SK-N-SH (cell line): ENCODE data around the gene PRRC2A. TPM values are rescaled to one million over a fixed set of nuclear protein-coding genes. Genes with fewer than 3 reads are reported as not detected.

Experiments
- CTCF ChIA-PET: fragments of 300-600, 350-600 bp; formaldehyde crosslinking; extraction: SDS; loops from one replicate; lab custom pipeline; 2021; lab: Yijun Ruan, JAX
- POLR2A ChIA-PET: fragments of 350-600 bp; sonication (Branson Sonifier 250); formaldehyde crosslinking; extraction: SDS; loops from one replicate; lab custom pipeline; 2020; ENCODE audit warnings: antibody characterized with exemption, inconsistent platforms; lab: Yijun Ruan, JAX
- DNase-seq: peaks from one replicate; pipeline ENCODE4 v3.0.0; 2012
- H2AFZ ChIP-seq: fragments of 200-600 bp; sonication (generic); 2 replicates; pipeline ENCODE4 v1.8.1; 2016; ENCODE audit warnings: antibody characterized with exemption, mild to moderate bottlenecking, low read depth
- H3F3A ChIP-seq: fragments of 200-600 bp; sonication (generic); replicated peaks from 2 replicates; pipeline ENCODE3; 2016; ENCODE audit warnings: antibody characterized with exemption, mild to moderate bottlenecking; ENCODE audit not compliant: insufficient read depth
- H3K27ac ChIP-seq, 2 experiments: fragments of 200-500 bp in 1 of 2; fragments of 200-600 bp in 1 of 2; sonication (Bioruptor generic) in 1 of 2; sonication (generic), shearing (Covaris generic) in 1 of 2; 2 replicates each; pipeline versions ENCODE4 v1.5.1 to v1.6.1; 2014 to 2016; ENCODE audit warnings: low read depth in 2 of 2, inconsistent platforms in 1 of 2, low read length in 1 of 2, mild to moderate bottlenecking in 1 of 2, mixed read lengths in 1 of 2
- H3K27me3 ChIP-seq: fragments of 200-600 bp; sonication (generic), shearing (Covaris generic); 2 replicates; pipeline ENCODE4 v1.6.1; 2016; ENCODE audit warnings: mixed run types; ENCODE audit not compliant: insufficient read depth
- H3K36me3 ChIP-seq, 2 experiments: fragments of 200-500 bp in 1 of 2; fragments of 200-600 bp in 1 of 2; sonication (Bioruptor generic) in 1 of 2; sonication (generic) in 1 of 2; replicated peaks in 1 of 2; 2 replicates each; pipeline versions ENCODE3 to v1.5.1; 2014 to 2016; ENCODE audit warnings: low read length in 1 of 2, mild to moderate bottlenecking in 1 of 2; ENCODE audit not compliant: insufficient read depth in 2 of 2, control insufficient read depth in 1 of 2
- H3K4me1 ChIP-seq, 2 experiments: fragments of 200-500 bp in 1 of 2; fragments of 200-600 bp in 1 of 2; sonication (Bioruptor generic) in 1 of 2; sonication (generic), shearing (Covaris generic) in 1 of 2; 2 replicates each; pipeline versions ENCODE4 v1.5.1 to v1.6.1; 2014 to 2016; ENCODE audit warnings: low read depth in 1 of 2, low read length in 1 of 2, mixed run types in 1 of 2; ENCODE audit not compliant: insufficient read depth in 2 of 2, control insufficient read depth in 1 of 2
- H3K4me2 ChIP-seq: fragments of 200-600 bp; sonication (generic), shearing (Covaris generic); 2 replicates; pipeline ENCODE4 v1.6.1; 2017; ENCODE audit warnings: mixed run types
- H3K4me3 ChIP-seq, 2 experiments: fragments of 200-500 bp in 1 of 2; fragments of 200-600 bp in 1 of 2; sonication (Bioruptor generic) in 1 of 2; sonication (generic), shearing (Covaris generic) in 1 of 2; 2 replicates each; pipeline versions ENCODE4 v1.5.1 to v1.8.1; 2014 to 2016; ENCODE audit warnings: low read depth in 2 of 2, inconsistent platforms in 1 of 2, low read length in 1 of 2, mild to moderate bottlenecking in 1 of 2, mixed read lengths in 1 of 2, moderate library complexity in 1 of 2
- H3K79me2 ChIP-seq: fragments of 200-600 bp; sonication (generic); 2 replicates; pipeline ENCODE4 v1.8.1; 2017; ENCODE audit warnings: mild to moderate bottlenecking; ENCODE audit not compliant: insufficient read depth
- H3K9ac ChIP-seq: fragments of 200-600 bp; sonication (generic); 2 replicates; pipeline ENCODE4 v1.6.1; 2017; ENCODE audit warnings: mixed run types
- H3K9me2 ChIP-seq: fragments of 200-600 bp; sonication (generic); 2 replicates; pipeline ENCODE4 v1.6.1; 2017; ENCODE audit warnings: mixed run types
- H3K9me3 ChIP-seq: fragments of 200-600 bp; sonication (generic); 2 replicates; pipeline ENCODE4 v1.6.1; 2017; ENCODE audit warnings: mixed run types, mild to moderate bottlenecking, moderate library complexity
- H4K20me1 ChIP-seq: fragments of 200-600 bp; sonication (generic); 2 replicates; pipeline ENCODE4 v1.6.1; 2017; ENCODE audit warnings: mild to moderate bottlenecking, mixed run types; ENCODE audit not compliant: insufficient read depth
- EP300 ChIP-seq, 2 experiments: IDR thresholded peaks; 2 replicates each; pipeline versions ENCODE4 v1.4.0 to v1.6.1; 2012; ENCODE audit warnings: borderline replicate concordance in 1 of 2, low read depth in 1 of 2, low read length in 1 of 2
- EZH2phosphoT487 ChIP-seq: fragments of 200-600 bp; sonication (generic); IDR thresholded peaks from 2 replicates; pipeline ENCODE4 v1.6.1; 2017; ENCODE audit warnings: low read depth, mixed run types, mild to moderate bottlenecking, antibody characterized with exemption, moderate library complexity, borderline replicate concordance
- FOSL2 ChIP-seq: IDR thresholded peaks from 2 replicates; pipeline ENCODE4 v1.4.0; 2012; ENCODE audit warnings: low read depth, mild to moderate bottlenecking, moderate library complexity, borderline replicate concordance
- FOXJ3 ChIP-seq: sonication (generic); formaldehyde crosslinking; IDR thresholded peaks from 2 replicates; pipeline ENCODE4 v1.5.1; 2020; ENCODE audit warnings: mild to moderate bottlenecking, missing genetic modification reagents
- FOXM1 ChIP-seq: IDR thresholded peaks from 2 replicates; pipeline ENCODE4 v1.4.0; 2012; ENCODE audit warnings: low read depth, mild to moderate bottlenecking
- JUND ChIP-seq: IDR thresholded peaks from 2 replicates; pipeline ENCODE4 v1.4.0; 2012
- MEF2A ChIP-seq: IDR thresholded peaks from 2 replicates; pipeline ENCODE4 v1.4.0; 2012; ENCODE audit warnings: low read depth, borderline replicate concordance
- MXI1 ChIP-seq: IDR thresholded peaks from 2 replicates; pipeline ENCODE4 v1.6.1; 2012; ENCODE audit warnings: mild to moderate bottlenecking, low read depth, low read length, improper control_type of control experiment
- NFIC ChIP-seq: IDR thresholded peaks from 2 replicates; pipeline ENCODE4 v1.4.0; 2012; ENCODE audit warnings: borderline replicate concordance
- NRF1 ChIP-seq: IDR thresholded peaks from 2 replicates; pipeline ENCODE4 v1.6.1; 2012; ENCODE audit warnings: low read depth, mild to moderate bottlenecking, low read length
- RAD21 ChIP-seq: IDR thresholded peaks from 2 replicates; pipeline ENCODE4 v1.6.1; 2012; ENCODE audit warnings: mild to moderate bottlenecking, low read length
- SMC3 ChIP-seq: IDR thresholded peaks from 2 replicates; pipeline ENCODE4 v1.6.1; 2012; ENCODE audit warnings: low read depth, low read length, improper control_type of control experiment
- YY1 ChIP-seq: IDR thresholded peaks from 2 replicates; pipeline ENCODE4 v1.4.0; 2012; ENCODE audit warnings: low read depth, mild to moderate bottlenecking
- WGBS: methylation state at CpG from one replicate; pipeline ENCODE4 v1.1.6; 2017; ENCODE audit warnings: low lambda C conversion rate; 5-methylcytosine and 5-hydroxymethylcytosine counted together
- polyA plus RNA-seq, 3 experiments: library from polyadenylated mRNA; depleted of rRNA; stranded (reverse); fragments of >200 nt; gene quantifications; 2 replicates each; pipeline ENCODE4 v1.2.3, GENCODE V29; 2012
- TF ChIP-seq, protein P1 (sequence below): IDR thresholded peaks from 2 replicates; pipeline ENCODE4 v1.6.1; 2012; ENCODE audit warnings: mild to moderate bottlenecking, low read depth, low read length, moderate library complexity
- TF ChIP-seq, protein P2 (sequence below): IDR thresholded peaks from 2 replicates; pipeline ENCODE4 v1.4.0; 2012; ENCODE audit warnings: low read depth, borderline replicate concordance
- TF ChIP-seq, protein P3 (sequence below): IDR thresholded peaks from 2 replicates; pipeline ENCODE4 v1.4.0; 2012; ENCODE audit warnings: low read depth
- TF ChIP-seq, protein P4 (sequence below): fragments of 200-600 bp; sonication (generic); IDR thresholded peaks from 2 replicates; pipeline ENCODE4 v1.6.1; 2017; ENCODE audit warnings: antibody characterized with exemption, mild to moderate bottlenecking, moderate library complexity
- TF ChIP-seq, protein P5 (sequence below): IDR thresholded peaks from 2 replicates; pipeline ENCODE4 v1.4.0; 2012; ENCODE audit warnings: low read depth, borderline replicate concordance

The PRRC2A gene
- polyA plus RNA-seq, 1 of the 3 experiments (the other 2 are of a cell fraction): 76.1 TPM

DNA sequence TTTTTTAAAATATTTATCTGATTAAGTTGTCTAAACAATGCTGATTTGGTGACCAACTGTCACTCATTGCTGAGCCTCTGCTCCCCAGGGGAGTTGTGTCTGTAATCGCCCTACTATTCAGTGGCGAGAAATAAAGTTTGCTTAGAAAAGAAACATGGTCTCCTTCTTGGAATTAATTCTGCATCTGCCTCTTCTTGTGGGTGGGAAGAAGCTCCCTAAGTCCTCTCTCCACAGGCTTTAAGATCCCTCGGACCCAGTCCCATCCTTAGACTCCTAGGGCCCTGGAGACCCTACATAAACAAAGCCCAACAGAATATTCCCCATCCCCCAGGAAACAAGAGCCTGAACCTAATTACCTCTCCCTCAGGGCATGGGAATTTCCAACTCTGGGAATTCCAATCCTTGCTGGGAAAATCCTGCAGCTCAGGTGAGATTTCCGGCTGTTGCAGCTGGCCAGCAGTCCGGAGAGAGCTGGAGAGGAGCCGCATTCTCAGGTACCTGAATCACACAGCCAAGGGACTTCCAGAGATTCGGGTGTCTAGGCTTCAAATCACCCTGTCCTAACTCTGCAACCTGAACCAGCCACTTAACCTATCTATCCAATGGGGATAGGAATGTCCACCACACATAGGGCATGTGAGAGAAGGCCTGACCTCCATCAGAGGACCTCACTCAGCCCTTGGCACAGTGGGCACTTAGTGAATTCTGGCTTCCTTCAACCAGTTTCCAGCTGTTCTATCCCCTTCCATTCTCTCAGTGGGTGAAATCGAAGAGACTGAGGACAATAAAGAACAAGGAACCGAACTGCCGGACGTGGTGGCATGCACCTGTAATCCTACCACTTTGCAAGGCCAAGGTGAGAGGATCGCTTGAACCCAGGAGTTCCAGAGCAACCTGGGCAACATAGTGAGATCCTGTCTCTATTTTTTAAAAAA, 42.1 kb upstream of the PRRC2A start:
- Histone ChIP-seq H3K79me2 (no peaks in the 10 kb centered on the region), H3K4me1 (peaks cover 0 to 11% of the 10 kb centered on the region in 2 experiments; a peak in 1 of 4 replicates), H4K20me1 (no peaks in the 10 kb centered on the region), H3K27me3 (no peaks in the 10 kb centered on the region), H2AFZ (no peak overlapping the region), H3K4me3 (no peak overlapping the region), H3K9me3 (no peaks in the 10 kb centered on the region), H3F3A (no peaks in the 10 kb centered on the region), H3K4me2 (no peak overlapping the region), H3K9ac (no peak overlapping the region), H3K36me3 (no peaks in the 10 kb centered on the region), H3K9me2 (no peaks in the 10 kb centered on the region), H3K27ac (no peak overlapping the region)
- WGBS: 68% methylated on average over 12 of the region's 12 CpGs
- ChIA-PET CTCF (interaction anchor here (0.8 to 17.6 kb wide), 4 partner anchors 11 to 111 kb away, joined by 3 to 312 read pairs (median 18); partner anchors contain the start of genes ATP6V1G2 and NFKBIL1), POLR2A (no interaction called here)
- TF ChIP-seq YY1: no peak
- TF ChIP-seq, protein P1, sequence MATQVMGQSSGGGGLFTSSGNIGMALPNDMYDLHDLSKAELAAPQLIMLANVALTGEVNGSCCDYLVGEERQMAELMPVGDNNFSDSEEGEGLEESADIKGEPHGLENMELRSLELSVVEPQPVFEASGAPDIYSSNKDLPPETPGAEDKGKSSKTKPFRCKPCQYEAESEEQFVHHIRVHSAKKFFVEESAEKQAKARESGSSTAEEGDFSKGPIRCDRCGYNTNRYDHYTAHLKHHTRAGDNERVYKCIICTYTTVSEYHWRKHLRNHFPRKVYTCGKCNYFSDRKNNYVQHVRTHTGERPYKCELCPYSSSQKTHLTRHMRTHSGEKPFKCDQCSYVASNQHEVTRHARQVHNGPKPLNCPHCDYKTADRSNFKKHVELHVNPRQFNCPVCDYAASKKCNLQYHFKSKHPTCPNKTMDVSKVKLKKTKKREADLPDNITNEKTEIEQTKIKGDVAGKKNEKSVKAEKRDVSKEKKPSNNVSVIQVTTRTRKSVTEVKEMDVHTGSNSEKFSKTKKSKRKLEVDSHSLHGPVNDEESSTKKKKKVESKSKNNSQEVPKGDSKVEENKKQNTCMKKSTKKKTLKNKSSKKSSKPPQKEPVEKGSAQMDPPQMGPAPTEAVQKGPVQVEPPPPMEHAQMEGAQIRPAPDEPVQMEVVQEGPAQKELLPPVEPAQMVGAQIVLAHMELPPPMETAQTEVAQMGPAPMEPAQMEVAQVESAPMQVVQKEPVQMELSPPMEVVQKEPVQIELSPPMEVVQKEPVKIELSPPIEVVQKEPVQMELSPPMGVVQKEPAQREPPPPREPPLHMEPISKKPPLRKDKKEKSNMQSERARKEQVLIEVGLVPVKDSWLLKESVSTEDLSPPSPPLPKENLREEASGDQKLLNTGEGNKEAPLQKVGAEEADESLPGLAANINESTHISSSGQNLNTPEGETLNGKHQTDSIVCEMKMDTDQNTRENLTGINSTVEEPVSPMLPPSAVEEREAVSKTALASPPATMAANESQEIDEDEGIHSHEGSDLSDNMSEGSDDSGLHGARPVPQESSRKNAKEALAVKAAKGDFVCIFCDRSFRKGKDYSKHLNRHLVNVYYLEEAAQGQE: no peak
- no peak for TF ChIP-seq MXI1
- no peak for TF ChIP-seq JUND
- no peak for TF ChIP-seq EZH2phosphoT487
- TF ChIP-seq, protein P2, sequence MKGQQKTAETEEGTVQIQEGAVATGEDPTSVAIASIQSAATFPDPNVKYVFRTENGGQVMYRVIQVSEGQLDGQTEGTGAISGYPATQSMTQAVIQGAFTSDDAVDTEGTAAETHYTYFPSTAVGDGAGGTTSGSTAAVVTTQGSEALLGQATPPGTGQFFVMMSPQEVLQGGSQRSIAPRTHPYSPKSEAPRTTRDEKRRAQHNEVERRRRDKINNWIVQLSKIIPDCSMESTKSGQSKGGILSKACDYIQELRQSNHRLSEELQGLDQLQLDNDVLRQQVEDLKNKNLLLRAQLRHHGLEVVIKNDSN: no peak
- no peak for TF ChIP-seq EP300 (IDR thresholded peaks at IDR 0.05; ENCODE audit: borderline replicate concordance in 1 of 2, low read depth in 1 of 2, low read length in 1 of 2)
- TF ChIP-seq, protein P3, sequence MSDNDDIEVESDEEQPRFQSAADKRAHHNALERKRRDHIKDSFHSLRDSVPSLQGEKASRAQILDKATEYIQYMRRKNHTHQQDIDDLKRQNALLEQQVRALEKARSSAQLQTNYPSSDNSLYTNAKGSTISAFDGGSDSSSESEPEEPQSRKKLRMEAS: no peak
- no peak for TF ChIP-seq NFIC
- TF ChIP-seq, protein P4, sequence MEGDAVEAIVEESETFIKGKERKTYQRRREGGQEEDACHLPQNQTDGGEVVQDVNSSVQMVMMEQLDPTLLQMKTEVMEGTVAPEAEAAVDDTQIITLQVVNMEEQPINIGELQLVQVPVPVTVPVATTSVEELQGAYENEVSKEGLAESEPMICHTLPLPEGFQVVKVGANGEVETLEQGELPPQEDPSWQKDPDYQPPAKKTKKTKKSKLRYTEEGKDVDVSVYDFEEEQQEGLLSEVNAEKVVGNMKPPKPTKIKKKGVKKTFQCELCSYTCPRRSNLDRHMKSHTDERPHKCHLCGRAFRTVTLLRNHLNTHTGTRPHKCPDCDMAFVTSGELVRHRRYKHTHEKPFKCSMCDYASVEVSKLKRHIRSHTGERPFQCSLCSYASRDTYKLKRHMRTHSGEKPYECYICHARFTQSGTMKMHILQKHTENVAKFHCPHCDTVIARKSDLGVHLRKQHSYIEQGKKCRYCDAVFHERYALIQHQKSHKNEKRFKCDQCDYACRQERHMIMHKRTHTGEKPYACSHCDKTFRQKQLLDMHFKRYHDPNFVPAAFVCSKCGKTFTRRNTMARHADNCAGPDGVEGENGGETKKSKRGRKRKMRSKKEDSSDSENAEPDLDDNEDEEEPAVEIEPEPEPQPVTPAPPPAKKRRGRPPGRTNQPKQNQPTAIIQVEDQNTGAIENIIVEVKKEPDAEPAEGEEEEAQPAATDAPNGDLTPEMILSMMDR: no peak
- TF ChIP-seq FOSL2: no peak
- TF ChIP-seq FOXJ3: no peak
- TF ChIP-seq, protein P5, sequence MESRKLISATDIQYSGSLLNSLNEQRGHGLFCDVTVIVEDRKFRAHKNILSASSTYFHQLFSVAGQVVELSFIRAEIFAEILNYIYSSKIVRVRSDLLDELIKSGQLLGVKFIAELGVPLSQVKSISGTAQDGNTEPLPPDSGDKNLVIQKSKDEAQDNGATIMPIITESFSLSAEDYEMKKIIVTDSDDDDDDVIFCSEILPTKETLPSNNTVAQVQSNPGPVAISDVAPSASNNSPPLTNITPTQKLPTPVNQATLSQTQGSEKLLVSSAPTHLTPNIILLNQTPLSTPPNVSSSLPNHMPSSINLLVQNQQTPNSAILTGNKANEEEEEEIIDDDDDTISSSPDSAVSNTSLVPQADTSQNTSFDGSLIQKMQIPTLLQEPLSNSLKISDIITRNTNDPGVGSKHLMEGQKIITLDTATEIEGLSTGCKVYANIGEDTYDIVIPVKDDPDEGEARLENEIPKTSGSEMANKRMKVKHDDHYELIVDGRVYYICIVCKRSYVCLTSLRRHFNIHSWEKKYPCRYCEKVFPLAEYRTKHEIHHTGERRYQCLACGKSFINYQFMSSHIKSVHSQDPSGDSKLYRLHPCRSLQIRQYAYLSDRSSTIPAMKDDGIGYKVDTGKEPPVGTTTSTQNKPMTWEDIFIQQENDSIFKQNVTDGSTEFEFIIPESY: no peak
- no peak for TF ChIP-seq SMC3
- TF ChIP-seq MEF2A: no peak
- no peak for TF ChIP-seq RAD21
- no peak for TF ChIP-seq NRF1
- TF ChIP-seq FOXM1: no peak
- no peak for DNase-seq
